ENCODE results near the gene GUCY1B1.

DNA sequence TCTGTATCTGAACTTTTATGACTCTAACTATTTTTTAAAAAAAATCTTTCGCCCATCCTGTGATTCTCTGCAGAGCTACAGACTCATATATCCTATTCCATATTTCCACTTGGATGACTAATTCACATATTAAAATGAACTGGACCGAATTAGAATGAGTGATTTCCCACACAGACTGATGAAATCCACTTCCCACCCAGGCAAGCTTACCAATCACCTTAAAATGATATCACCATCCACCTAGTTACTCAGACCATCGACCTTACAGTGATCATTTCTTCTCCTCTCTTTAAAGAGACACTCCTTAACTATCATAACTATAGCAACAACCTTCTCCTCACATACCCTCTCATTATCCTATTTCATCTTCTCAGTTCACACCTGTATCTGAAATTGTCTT, 34.1 kb upstream of the GUCY1B1 start:
- TF ChIP-seq, protein P1, sequence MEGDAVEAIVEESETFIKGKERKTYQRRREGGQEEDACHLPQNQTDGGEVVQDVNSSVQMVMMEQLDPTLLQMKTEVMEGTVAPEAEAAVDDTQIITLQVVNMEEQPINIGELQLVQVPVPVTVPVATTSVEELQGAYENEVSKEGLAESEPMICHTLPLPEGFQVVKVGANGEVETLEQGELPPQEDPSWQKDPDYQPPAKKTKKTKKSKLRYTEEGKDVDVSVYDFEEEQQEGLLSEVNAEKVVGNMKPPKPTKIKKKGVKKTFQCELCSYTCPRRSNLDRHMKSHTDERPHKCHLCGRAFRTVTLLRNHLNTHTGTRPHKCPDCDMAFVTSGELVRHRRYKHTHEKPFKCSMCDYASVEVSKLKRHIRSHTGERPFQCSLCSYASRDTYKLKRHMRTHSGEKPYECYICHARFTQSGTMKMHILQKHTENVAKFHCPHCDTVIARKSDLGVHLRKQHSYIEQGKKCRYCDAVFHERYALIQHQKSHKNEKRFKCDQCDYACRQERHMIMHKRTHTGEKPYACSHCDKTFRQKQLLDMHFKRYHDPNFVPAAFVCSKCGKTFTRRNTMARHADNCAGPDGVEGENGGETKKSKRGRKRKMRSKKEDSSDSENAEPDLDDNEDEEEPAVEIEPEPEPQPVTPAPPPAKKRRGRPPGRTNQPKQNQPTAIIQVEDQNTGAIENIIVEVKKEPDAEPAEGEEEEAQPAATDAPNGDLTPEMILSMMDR (IDR thresholded peaks at IDR 0.05; ENCODE audit: low read depth, low read length, poor library complexity, severe bottlenecking) = no peak
- TF ChIP-seq EZH2phosphoT487 (IDR thresholded peaks at IDR 0.05; ENCODE audit: borderline replicate concordance, low read length) = no peak

All from DOHH2 (cell line).